ENCODE measurements around the gene LRRC1.

The LRRC1 gene

GRCh38 chr6:53831081-53831869, 36.5 kb downstream of the LRRC1 start:
- no peaks in the 10 kb centered on the region for H3K27me3 ChIP-seq (ENCODE audit: control insufficient read depth, insufficient read depth, low read length)
- no peak overlapping the region for H3K9ac ChIP-seq (ENCODE audit: low read depth, low read length)
- H3K9me3 ChIP-seq (ENCODE audit: control insufficient read depth, insufficient read depth, low read length) = no peaks in the 10 kb centered on the region
- no peak overlapping the region for H3K27ac ChIP-seq (ENCODE audit: low read depth, low read length)
- H3K36me3 ChIP-seq (ENCODE audit: control insufficient read depth, insufficient read depth, low read length) = no peaks in the 10 kb centered on the region
- no peak overlapping the region for H3K4me3 ChIP-seq (ENCODE audit: low read depth, low read length)
- peaks cover 24% of the 10 kb centered on the region for H3K4me1 ChIP-seq (ENCODE audit: control insufficient read depth, insufficient read depth, low read length)

- Histone ChIP-seq H3K27me3 (ENCODE audit: control insufficient read depth, insufficient read depth, low read length) (no peaks in the 10 kb centered on the region), H3K36me3 (ENCODE audit: control insufficient read depth, insufficient read depth, low read length) (no peaks in the 10 kb centered on the region), H3K9ac (ENCODE audit: low read depth, low read length) (no peak overlapping the region), H3K4me3 (ENCODE audit: low read depth, low read length) (no peak overlapping the region), H3K4me1 (ENCODE audit: control insufficient read depth, insufficient read depth, low read length) (peaks cover 24% of the 10 kb centered on the region), H3K9me3 (ENCODE audit: control insufficient read depth, insufficient read depth, low read length) (no peaks in the 10 kb centered on the region), H3K27ac (ENCODE audit: low read depth, low read length) (no peak overlapping the region)
Observed at GRCh38 chr6:53831936-53832660, 37.3 kb downstream of the LRRC1 start.

GRCh38 chr6:53833155-53833554, 38.4 kb downstream of the LRRC1 start:
- Histone ChIP-seq H3K27ac (ENCODE audit: low read depth, low read length) (no peak overlapping the region), H3K36me3 (ENCODE audit: control insufficient read depth, insufficient read depth, low read length) (no peaks in the 10 kb centered on the region), H3K4me3 (ENCODE audit: low read depth, low read length) (no peak overlapping the region), H3K27me3 (ENCODE audit: control insufficient read depth, insufficient read depth, low read length) (no peaks in the 10 kb centered on the region), H3K4me1 (ENCODE audit: control insufficient read depth, insufficient read depth, low read length) (peaks cover 29% of the 10 kb centered on the region), H3K9me3 (ENCODE audit: control insufficient read depth, insufficient read depth, low read length) (no peaks in the 10 kb centered on the region), H3K9ac (ENCODE audit: low read depth, low read length) (no peak overlapping the region)

GRCh38 chr6:53834132-53834531, 39.3 kb downstream of the LRRC1 start:
- H3K36me3 ChIP-seq (ENCODE audit: control insufficient read depth, insufficient read depth, low read length) = no peaks in the 10 kb centered on the region
- H3K4me3 ChIP-seq (ENCODE audit: low read depth, low read length) = no peak overlapping the region
- no peaks in the 10 kb centered on the region for H3K9me3 ChIP-seq (ENCODE audit: control insufficient read depth, insufficient read depth, low read length)
- no peaks in the 10 kb centered on the region for H3K27me3 ChIP-seq (ENCODE audit: control insufficient read depth, insufficient read depth, low read length)
- no peak overlapping the region for H3K27ac ChIP-seq (ENCODE audit: low read depth, low read length)
- H3K9ac ChIP-seq (ENCODE audit: low read depth, low read length) = no peak overlapping the region
- peaks cover 29% of the 10 kb centered on the region for H3K4me1 ChIP-seq (ENCODE audit: control insufficient read depth, insufficient read depth, low read length)

GRCh38 chr6:53837865-53838769, 43.3 kb downstream of the LRRC1 start:
- H3K4me1 ChIP-seq (ENCODE audit: control insufficient read depth, insufficient read depth, low read length) = peaks cover 9% of the 10 kb centered on the region; the same call in 1 of the 2 replicates
- no peaks in the 10 kb centered on the region for H3K36me3 ChIP-seq (ENCODE audit: control insufficient read depth, insufficient read depth, low read length)
- H3K27me3 ChIP-seq (ENCODE audit: control insufficient read depth, insufficient read depth, low read length) = no peaks in the 10 kb centered on the region
- H3K27ac ChIP-seq (ENCODE audit: low read depth, low read length) = no peak overlapping the region
- no peaks in the 10 kb centered on the region for H3K9me3 ChIP-seq (ENCODE audit: control insufficient read depth, insufficient read depth, low read length)
- H3K4me3 ChIP-seq (ENCODE audit: low read depth, low read length) = no peak overlapping the region
- no peak overlapping the region for H3K9ac ChIP-seq (ENCODE audit: low read depth, low read length)

- Histone ChIP-seq H3K36me3 (ENCODE audit: control insufficient read depth, insufficient read depth, low read length) (no peaks in the 10 kb centered on the region), H3K4me3 (ENCODE audit: low read depth, low read length) (no peak overlapping the region), H3K4me1 (ENCODE audit: control insufficient read depth, insufficient read depth, low read length) (peaks cover 9% of the 10 kb centered on the region; the same call in 1 of the 2 replicates), H3K27me3 (ENCODE audit: control insufficient read depth, insufficient read depth, low read length) (no peaks in the 10 kb centered on the region), H3K27ac (ENCODE audit: low read depth, low read length) (no peak overlapping the region), H3K9me3 (ENCODE audit: control insufficient read depth, insufficient read depth, low read length) (no peaks in the 10 kb centered on the region), H3K9ac (ENCODE audit: low read depth, low read length) (no peak overlapping the region)
Observed at GRCh38 chr6:53840027-53840426, 45.2 kb downstream of the LRRC1 start.

- H3K36me3 ChIP-seq (ENCODE audit: control insufficient read depth, insufficient read depth, low read length) = no peaks in the 10 kb centered on the region
- H3K4me3 ChIP-seq (ENCODE audit: low read depth, low read length) = no peak overlapping the region
- no peak overlapping the region for H3K27ac ChIP-seq (ENCODE audit: low read depth, low read length)
- H3K4me1 ChIP-seq (ENCODE audit: control insufficient read depth, insufficient read depth, low read length) = 0 out of 2 replicates have a peak, but pooled peaks cover 4% of the 10 kb centered on the region
- H3K27me3 ChIP-seq (ENCODE audit: control insufficient read depth, insufficient read depth, low read length) = no peaks in the 10 kb centered on the region
- H3K9ac ChIP-seq (ENCODE audit: low read depth, low read length) = no peak overlapping the region
- no peaks in the 10 kb centered on the region for H3K9me3 ChIP-seq (ENCODE audit: control insufficient read depth, insufficient read depth, low read length)
Observed at GRCh38 chr6:53845280-53846195, 50.7 kb downstream of the LRRC1 start.

- Histone ChIP-seq H3K9me3 (ENCODE audit: control insufficient read depth, insufficient read depth, low read length) (no peaks in the 10 kb centered on the region), H3K36me3 (ENCODE audit: control insufficient read depth, insufficient read depth, low read length) (no peaks in the 10 kb centered on the region), H3K4me1 (ENCODE audit: control insufficient read depth, insufficient read depth, low read length) (0 out of 2 replicates have a peak, but pooled peaks cover under 1% of the 10 kb centered on the region), H3K27me3 (ENCODE audit: control insufficient read depth, insufficient read depth, low read length) (no peaks in the 10 kb centered on the region), H3K9ac (ENCODE audit: low read depth, low read length) (no peak overlapping the region), H3K27ac (ENCODE audit: low read depth, low read length) (no peak overlapping the region), H3K4me3 (ENCODE audit: low read depth, low read length) (no peak overlapping the region)
Observed at GRCh38 chr6:53846250-53846649, 51.4 kb downstream of the LRRC1 start.

GRCh38 chr6:53847796-53848314, 53.0 kb downstream of the LRRC1 start:
- H3K4me1 ChIP-seq (ENCODE audit: control insufficient read depth, insufficient read depth, low read length) = no peaks in the 10 kb centered on the region
- no peaks in the 10 kb centered on the region for H3K9me3 ChIP-seq (ENCODE audit: control insufficient read depth, insufficient read depth, low read length)
- no peak overlapping the region for H3K27ac ChIP-seq (ENCODE audit: low read depth, low read length)
- H3K9ac ChIP-seq (ENCODE audit: low read depth, low read length) = no peak overlapping the region
- H3K4me3 ChIP-seq (ENCODE audit: low read depth, low read length) = no peak overlapping the region
- no peaks in the 10 kb centered on the region for H3K36me3 ChIP-seq (ENCODE audit: control insufficient read depth, insufficient read depth, low read length)
- H3K27me3 ChIP-seq (ENCODE audit: control insufficient read depth, insufficient read depth, low read length) = no peaks in the 10 kb centered on the region

- Histone ChIP-seq H3K9me3 (ENCODE audit: control insufficient read depth, insufficient read depth, low read length) (no peaks in the 10 kb centered on the region), H3K36me3 (ENCODE audit: control insufficient read depth, insufficient read depth, low read length) (no peaks in the 10 kb centered on the region), H3K4me1 (ENCODE audit: control insufficient read depth, insufficient read depth, low read length) (no peaks in the 10 kb centered on the region), H3K27ac (ENCODE audit: low read depth, low read length) (no peak overlapping the region), H3K4me3 (ENCODE audit: low read depth, low read length) (no peak overlapping the region), H3K27me3 (ENCODE audit: control insufficient read depth, insufficient read depth, low read length) (no peaks in the 10 kb centered on the region), H3K9ac (ENCODE audit: low read depth, low read length) (no peak overlapping the region)
Observed at GRCh38 chr6:53850527-53850926, 55.7 kb downstream of the LRRC1 start.

Data from HUES48 (cell line).